HTERT RPE-1 (cell line): ENCODE measurements around the gene RAB11FIP5.
"Not testable (repeated sequence)": the region's sequence is repeated elsewhere in the genome, so short reads cannot be mapped to it uniquely, and the experiment has no call there.

Experiments used
- in situ Hi-C: fragments of 300-500 bp; cut with MboI; formaldehyde crosslinking; loops from 4 replicates; pipeline ENCODE4 v1.14.3; 2020; ENCODE audit warnings: low sequenced_read_pairs

The RAB11FIP5 gene

DNA sequence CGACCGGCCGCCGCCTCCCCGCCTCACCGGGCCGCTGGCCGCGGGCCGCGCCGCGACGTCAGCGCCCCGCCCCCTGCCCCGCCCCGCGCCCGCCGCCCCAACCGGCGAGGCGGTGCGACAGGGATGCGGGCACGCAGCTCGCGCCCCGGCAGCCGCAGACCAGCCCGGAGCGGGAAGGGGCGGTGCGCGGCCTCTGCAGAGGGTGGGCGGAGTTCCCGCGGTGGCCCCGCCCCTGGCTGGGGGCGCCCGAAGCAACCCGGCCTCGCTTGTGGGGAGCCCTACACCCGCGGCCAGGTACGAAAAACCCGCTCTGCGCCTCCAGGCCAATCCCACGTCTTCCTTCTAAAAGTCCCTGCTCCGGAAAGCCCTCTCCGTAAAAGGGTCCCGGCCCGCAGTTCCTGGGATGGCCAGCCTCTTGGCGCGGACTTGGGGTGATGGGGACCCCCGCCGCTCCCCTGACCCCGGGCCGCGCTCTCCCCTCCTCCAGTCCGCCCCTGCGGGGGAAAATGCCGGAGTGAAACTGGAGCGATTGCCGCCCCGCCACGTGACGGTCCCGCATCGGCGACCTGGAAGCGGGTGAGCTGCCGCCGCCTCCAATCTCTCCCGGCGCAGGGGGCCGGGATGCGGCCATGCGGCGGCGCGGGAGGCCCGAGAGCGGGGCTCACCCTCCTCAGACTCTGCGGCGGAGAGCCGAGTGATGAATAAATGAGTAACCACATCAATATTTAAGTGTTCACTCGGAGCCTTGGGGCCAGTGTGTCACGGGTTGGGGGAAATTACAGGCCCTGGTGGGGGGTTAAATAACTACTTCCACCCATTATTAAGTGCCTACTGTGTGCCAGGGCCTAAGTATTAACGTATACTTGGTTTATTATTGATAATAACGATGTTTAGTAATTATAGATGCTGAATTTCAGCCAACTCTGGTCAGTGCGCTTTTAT lies at the start of gene RAB11FIP5:
Gene RAB11FIP5, minus strand, starts transcription at position 36 of the 942 bp plus-strand sequence. CDS start 171 bp downstream, outside the sequence.
- in situ Hi-C loops: no loop called here

- in situ Hi-C loops: no loop called here
Observed at GRCh38 chr2:73156539-73157124, 43.9 kb upstream of the RAB11FIP5 start.

- in situ Hi-C loops: no loop called here
Observed at GRCh38 chr2:73142937-73143336, 30.2 kb upstream of the RAB11FIP5 start.

DNA sequence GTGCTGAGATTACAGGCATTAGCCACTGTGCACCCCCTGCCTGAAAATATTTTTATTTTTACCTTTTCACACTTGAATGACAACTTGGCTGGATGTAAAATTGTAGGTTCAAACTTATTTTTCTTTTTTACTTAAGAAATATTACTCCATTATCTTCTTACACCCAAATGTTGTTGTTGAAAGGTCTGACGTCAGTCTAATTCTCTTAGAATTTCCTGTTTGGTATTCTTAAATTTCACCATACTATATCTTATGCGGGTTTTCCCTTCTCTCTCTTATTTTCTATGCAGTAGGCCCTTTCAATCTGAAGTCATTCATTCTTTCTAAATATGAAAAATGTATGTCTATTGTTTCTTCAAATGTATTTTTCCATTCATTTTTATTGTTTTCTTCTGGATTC lies 29.1 kb upstream of the RAB11FIP5 start:
- in situ Hi-C loops: no loop called here

- in situ Hi-C loops: no loop called here
Observed at GRCh38 chr2:73135236-73135635, 22.5 kb upstream of the RAB11FIP5 start.

GRCh38 chr2:73134471-73134870 lies 21.7 kb upstream of the RAB11FIP5 start:
- in situ Hi-C loops: no loop called here

DNA sequence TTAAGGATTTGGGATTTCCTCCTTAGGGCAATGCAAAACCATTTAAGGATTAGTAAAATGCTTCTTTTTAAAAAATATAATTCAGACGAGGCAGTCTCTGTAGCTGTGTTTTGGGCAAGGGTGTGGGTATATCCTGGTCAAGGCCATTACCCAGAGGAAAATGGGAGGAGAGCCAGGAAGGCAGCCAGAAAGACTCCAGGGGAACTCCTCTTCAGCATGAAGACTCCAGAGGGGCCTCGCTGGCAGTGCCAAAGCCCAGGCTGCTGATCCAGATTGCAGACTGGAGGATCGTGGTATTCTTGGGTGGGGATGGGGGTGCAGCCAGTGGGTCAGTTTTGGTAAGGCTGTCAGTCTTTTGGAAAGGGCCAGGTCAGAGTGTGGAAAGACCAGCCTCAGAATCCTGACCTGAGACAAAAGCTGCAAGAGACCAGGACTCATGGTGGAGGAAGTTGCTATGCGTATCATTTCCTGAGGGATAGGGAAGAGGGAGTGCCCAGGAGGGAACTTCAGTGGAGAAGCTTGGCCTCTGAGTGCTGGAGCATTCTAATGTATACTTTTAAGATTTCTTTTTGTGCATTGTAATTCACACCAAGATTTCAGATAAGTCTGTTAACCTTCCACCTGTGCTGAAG lies 20.9 kb upstream of the RAB11FIP5 start:
- in situ Hi-C loops: no loop called here

DNA sequence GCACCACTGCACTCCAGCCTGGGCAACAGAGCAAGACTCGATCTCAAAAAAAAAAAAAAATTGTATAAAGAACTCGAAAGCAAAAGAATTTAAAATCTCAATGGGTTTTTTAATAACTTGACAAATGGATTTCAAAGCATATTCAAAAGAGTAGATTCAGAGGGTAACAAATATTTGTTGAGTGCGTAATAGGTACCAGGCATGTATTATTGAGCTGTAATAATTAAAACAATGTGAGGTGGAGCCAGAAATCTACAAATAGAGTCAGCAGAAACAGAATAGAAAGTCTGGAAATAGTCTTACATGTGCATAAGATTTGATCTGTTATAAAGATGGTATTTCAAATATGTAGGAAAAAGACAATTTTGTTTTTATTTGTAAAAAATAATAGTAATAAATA lies 19.1 kb upstream of the RAB11FIP5 start:
- in situ Hi-C loops: no loop called here

- in situ Hi-C loops: no loop called here
Observed at GRCh38 chr2:73130790-73131189, 18.0 kb upstream of the RAB11FIP5 start.

DNA sequence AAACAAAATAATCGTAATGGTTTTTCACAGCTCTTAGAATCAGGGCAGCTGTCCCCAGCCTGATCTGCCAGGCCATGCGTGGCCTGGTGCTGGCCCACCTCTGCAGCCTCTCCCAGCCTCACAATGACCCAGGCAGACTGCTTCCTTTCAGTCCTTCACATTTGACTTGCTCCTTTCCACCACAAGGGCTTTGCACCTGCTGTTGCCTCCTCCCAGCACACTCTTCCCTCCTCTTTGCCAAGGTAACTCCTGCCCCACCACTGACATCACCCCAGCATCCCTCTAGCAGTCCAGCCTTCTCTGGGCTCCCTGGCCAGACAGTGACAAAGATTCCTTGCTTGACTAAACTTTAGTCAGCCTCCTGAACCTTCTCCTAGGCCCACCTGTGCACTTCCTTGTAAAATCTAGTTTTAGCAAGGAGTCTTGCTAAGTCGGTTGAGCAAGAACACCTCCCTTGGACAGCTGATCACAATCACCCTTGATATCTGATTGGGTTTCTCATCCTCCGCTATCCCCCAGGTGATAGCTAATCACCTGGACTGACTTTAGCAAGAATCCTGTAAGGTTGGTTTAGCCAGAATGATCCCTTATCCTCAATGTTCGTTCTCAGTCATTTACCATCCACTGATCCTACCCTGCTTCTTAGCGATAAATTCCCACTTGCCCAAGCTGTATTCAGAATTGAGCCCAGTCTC lies 16.2 kb upstream of the RAB11FIP5 start:
- in situ Hi-C loops: no loop called here

DNA sequence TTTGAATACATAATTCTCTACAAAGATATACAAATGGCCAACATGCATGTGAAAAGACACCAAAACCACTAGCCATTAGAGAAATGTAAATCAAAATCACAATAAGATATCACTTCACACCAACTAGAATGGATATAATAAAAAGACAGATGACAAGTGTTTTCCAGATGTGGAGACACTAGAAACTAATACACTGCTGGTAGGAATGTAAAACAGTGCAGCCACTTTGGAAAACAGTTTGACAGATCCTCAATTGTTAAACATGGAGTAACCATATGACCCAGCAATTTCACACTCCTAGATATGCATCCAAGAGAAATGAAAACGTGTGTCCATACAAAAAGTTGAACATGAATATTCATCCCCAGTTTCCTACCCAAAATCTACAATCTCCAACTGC lies 9.8 kb upstream of the RAB11FIP5 start:
- in situ Hi-C loops: no loop called here

DNA sequence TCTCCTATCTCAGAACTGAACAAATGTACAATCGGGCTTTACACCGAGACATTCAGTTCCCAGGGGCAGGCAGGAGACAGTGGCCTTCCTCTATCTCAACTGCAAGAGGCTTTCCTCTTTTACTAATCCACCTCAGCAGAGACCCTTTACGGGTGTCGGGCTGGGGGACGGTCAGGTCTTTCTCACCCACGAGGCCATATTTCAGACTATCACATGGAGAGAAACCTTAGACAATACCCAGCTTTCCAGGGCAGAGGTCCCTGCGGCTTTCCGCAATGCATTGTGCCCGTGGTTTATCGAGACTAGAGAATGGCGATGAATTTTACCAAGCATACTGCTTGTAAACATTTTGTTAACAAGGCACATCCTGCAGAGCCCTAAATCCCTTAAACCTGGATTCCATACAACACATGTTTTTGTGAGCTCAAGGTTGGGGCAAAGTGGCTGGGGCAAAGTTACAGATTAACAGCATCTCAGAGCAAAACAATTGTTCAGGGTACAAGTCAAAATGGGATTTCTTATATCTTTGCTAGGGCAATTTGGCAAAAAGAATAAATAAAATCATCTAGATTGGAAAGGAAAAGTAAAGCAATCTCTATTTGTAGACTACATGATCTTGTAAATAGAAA lies 7.0 kb upstream of the RAB11FIP5 start:
- in situ Hi-C loops: not testable (repeated sequence)

- in situ Hi-C loops: no loop called here
Observed at GRCh38 chr2:73117441-73117840, 4.7 kb upstream of the RAB11FIP5 start.

- in situ Hi-C loops: no loop called here
Observed at GRCh38 chr2:73116182-73116960, 3.6 kb upstream of the RAB11FIP5 start.

DNA sequence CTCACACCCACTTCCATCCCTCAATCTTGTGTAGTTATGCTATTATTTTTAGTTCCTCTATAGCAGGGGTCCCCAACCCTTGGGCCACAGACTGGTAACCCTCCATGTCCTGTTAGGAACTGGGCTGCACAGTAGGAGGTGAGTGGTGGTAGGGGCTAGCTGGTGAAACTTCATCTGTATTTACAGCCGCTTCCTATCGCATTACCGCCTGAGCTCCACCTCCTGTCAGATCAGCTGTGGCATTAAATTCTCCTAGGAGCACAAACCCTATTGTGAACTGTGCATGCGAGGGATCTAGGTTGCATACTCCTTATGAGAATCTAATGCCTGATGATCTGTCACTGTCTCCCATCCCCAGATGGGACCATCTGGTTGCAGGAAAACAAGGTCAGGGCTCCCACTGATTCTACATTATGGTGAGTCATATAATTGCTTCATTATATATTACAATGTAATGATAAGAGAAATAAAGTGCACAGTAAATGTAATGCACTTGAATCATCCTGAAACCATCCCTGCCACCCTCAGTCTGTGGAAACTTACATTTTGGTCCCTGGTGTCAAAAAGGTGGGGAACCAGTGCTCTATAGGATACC lies 1.6 kb upstream of the RAB11FIP5 start:
- in situ Hi-C loops: no loop called here

DNA sequence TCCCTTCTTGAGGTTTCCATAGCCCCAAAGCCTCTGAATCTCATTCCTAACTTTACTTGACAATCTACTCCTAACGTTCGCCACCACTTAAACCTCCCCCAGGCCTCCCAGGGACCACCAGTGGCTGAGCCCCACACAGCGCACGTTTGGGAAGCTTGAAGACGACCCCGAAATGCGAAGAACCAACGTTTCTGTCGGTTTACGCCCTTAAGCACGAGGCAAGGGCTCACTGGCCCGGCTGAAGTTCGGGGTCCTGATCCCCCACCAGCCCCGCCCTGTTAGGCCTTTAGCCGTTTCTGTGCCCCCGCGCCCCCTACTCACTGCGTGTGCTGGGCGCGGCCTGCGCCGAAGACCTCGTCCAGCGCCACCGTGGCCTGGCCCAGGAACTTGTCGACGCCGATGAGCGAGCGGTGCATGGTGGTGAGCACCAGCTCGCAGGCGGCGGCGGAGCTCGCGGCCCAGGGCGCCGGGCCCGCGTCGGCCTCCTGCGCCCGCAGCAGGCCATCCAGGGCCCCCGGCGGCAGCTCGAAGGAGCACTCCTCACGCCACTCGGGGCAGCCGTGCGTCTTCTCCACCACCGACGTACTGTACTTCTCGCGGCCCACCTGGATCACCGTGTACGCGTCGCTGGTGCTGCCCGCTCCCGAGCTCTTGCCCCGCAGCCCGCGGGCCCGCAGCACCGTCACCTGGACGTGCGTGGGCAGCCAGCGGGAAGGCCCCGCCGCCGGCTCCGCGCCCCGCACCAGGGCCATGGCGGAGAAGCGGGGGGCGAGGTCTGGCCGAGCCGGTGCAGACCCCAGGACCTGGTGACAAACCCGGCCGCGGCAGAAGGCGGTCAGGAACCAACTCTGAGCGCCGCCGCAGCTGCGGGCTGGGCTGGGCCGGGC lies 479 bp downstream of the RAB11FIP5 start:
- in situ Hi-C loops: no loop called here

DNA sequence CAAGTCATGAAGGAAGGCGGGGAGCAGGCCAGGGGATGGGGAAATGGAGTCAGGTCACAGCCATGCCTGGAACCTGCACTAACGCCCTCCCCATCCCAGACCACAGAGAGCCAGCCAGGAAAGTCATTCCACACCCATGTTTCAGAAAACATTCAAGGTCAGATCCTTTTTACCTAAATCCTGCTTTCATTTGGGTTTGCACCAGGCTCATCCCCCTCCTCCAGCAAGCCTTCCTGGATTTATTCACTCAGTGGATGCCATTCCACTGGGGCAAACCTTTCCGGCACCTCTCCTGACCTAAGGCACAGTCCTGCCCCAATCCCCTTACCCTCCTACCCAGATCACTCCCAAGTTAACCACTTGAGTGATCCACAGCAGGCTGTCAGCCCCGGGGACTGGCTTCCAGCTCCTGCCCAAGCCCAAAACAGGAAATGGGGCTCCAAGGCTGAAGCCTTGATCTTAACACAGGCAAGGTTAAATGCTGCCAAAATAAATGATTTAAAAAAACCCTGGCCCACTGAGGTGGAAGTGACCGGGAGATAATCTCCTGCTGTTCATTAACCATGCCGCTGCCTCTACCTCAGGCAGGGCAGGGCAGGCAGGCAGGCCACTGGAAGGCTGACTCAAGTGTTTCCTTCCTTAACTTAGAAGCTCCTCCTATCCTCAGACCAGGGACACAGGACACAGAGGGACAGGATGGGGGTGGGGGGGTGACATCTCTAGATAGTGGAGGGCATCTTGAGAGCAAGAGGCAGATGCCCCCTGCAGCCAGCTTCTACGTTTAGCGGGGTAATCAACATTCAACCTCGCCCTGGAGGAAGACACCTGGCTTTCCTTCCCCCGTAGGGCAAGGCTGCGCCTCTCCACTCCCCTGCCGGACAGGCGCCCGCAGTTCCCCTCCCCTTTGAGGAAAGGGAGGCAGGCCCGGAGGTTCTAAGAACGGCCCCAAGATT lies 1.4 kb downstream of the RAB11FIP5 start:
- in situ Hi-C loops: no loop called here
